Memory B cell (primary cell): ENCODE results near the gene ARHGAP27.
A peak's percentile ranks its signal among the peaks of the same experiment; 100 is the strongest.

Source experiments
- ATAC-seq: fragments of 150-1000 bp; cut with Tn5 transposase; 2 replicates; pipeline ENCODE4 v1.10.0; 2021; ENCODE audit warnings: low read depth, mild to moderate bottlenecking, moderate library complexity
- DNase-seq, 2 donors: peaks; one replicate each; pipeline ENCODE4 v3.0.0; 2022; ENCODE audit warnings: low spot score in 2 of 2
- H3K27ac Mint-ChIP-seq: one replicate; pipeline ENCODE4 v1.8.0; 2022; ENCODE audit warnings: mild to moderate bottlenecking, moderate library complexity, mixed read lengths
- H3K27me3 Mint-ChIP-seq: one replicate; pipeline ENCODE4 v1.8.0; 2022; ENCODE audit warnings: mixed read lengths
- H3K36me3 Mint-ChIP-seq: one replicate; pipeline ENCODE4 v1.8.0; 2022; ENCODE audit warnings: mild to moderate bottlenecking, mixed read lengths
- H3K4me1 Mint-ChIP-seq: one replicate; pipeline ENCODE4 v1.8.0; 2022; ENCODE audit warnings: mixed read lengths
- H3K4me3 Mint-ChIP-seq: one replicate; pipeline ENCODE4 v1.8.0; 2022; ENCODE audit warnings: mild to moderate bottlenecking, moderate library complexity, mixed read lengths
- H3K9me3 Mint-ChIP-seq: one replicate; pipeline ENCODE4 v1.8.0; 2022; ENCODE audit warnings: mixed read lengths

Gene ARHGAP27

GRCh38 chr17:45367216-45367615 is 65.5 kb downstream of the ARHGAP27 start:
- Mint-ChIP-seq H3K9me3 (peaks cover 4% of the 10 kb centered on the region), H3K27ac (no peak overlapping the region), H3K36me3 (peaks cover 3% of the 10 kb centered on the region), H3K4me3 (no peak overlapping the region), H3K27me3 (peaks cover 27% of the 10 kb centered on the region), H3K4me1 (peaks cover 6% of the 10 kb centered on the region)
- DNase-seq = no peak
- no peak for ATAC-seq

- no peak overlapping the region for H3K4me3 Mint-ChIP-seq
- H3K9me3 Mint-ChIP-seq = peaks cover 4% of the 10 kb centered on the region
- peaks cover 3% of the 10 kb centered on the region for H3K36me3 Mint-ChIP-seq
- DNase-seq (no peak), ATAC-seq (no peak)
- H3K4me1 Mint-ChIP-seq = peaks cover 3% of the 10 kb centered on the region
- peaks cover 24% of the 10 kb centered on the region for H3K27me3 Mint-ChIP-seq
- no peak overlapping the region for H3K27ac Mint-ChIP-seq
Observed at GRCh38 chr17:45366691-45367090, 66.0 kb downstream of the ARHGAP27 start.

GRCh38 chr17:45366049-45366448 is 66.6 kb downstream of the ARHGAP27 start:
- ATAC-seq (no peak), DNase-seq (no peak)
- no peak overlapping the region for H3K4me3 Mint-ChIP-seq
- peaks cover 2% of the 10 kb centered on the region for H3K4me1 Mint-ChIP-seq
- H3K36me3 Mint-ChIP-seq = peaks cover 3% of the 10 kb centered on the region
- no peak overlapping the region for H3K27ac Mint-ChIP-seq
- peaks cover 4% of the 10 kb centered on the region for H3K9me3 Mint-ChIP-seq
- peaks cover 26% of the 10 kb centered on the region for H3K27me3 Mint-ChIP-seq

GRCh38 chr17:45364531-45365390 is 67.9 kb downstream of the ARHGAP27 start:
- H3K27ac Mint-ChIP-seq = no peak overlapping the region
- H3K27me3 Mint-ChIP-seq = peaks cover 24% of the 10 kb centered on the region
- peaks cover 3% of the 10 kb centered on the region for H3K36me3 Mint-ChIP-seq
- no peak overlapping the region for H3K4me3 Mint-ChIP-seq
- no peak for DNase-seq
- H3K9me3 Mint-ChIP-seq = peaks cover 4% of the 10 kb centered on the region
- no peaks in the 10 kb centered on the region for H3K4me1 Mint-ChIP-seq
- no peak for ATAC-seq

GRCh38 chr17:45363498-45363897 is 69.2 kb downstream of the ARHGAP27 start:
- H3K4me3 Mint-ChIP-seq = no peak overlapping the region
- DNase-seq (no peak), ATAC-seq (no peak)
- peaks cover 24% of the 10 kb centered on the region for H3K27me3 Mint-ChIP-seq
- H3K4me1 Mint-ChIP-seq = no peaks in the 10 kb centered on the region
- peaks cover 3% of the 10 kb centered on the region for H3K36me3 Mint-ChIP-seq
- no peak overlapping the region for H3K27ac Mint-ChIP-seq
- H3K9me3 Mint-ChIP-seq = peaks cover 4% of the 10 kb centered on the region

- ATAC-seq (no peak), DNase-seq (no peak)
- no peak overlapping the region for H3K27ac Mint-ChIP-seq
- H3K36me3 Mint-ChIP-seq = peaks cover 3% of the 10 kb centered on the region
- no peak overlapping the region for H3K4me3 Mint-ChIP-seq
- H3K4me1 Mint-ChIP-seq = no peaks in the 10 kb centered on the region
- H3K9me3 Mint-ChIP-seq = peaks cover 4% of the 10 kb centered on the region
- peaks cover 22% of the 10 kb centered on the region for H3K27me3 Mint-ChIP-seq
Observed at GRCh38 chr17:45361976-45362375, 70.7 kb downstream of the ARHGAP27 start.

GRCh38 chr17:45361451-45361850 is 71.2 kb downstream of the ARHGAP27 start:
- Mint-ChIP-seq H3K36me3 (peaks cover 3% of the 10 kb centered on the region), H3K27me3 (peaks cover 23% of the 10 kb centered on the region), H3K4me1 (no peaks in the 10 kb centered on the region), H3K4me3 (no peak overlapping the region), H3K27ac (no peak overlapping the region), H3K9me3 (peaks cover 4% of the 10 kb centered on the region)
- no peak for DNase-seq
- no peak for ATAC-seq

GRCh38 chr17:45357364-45357997 is 75.2 kb downstream of the ARHGAP27 start:
- H3K9me3 Mint-ChIP-seq = no peaks in the 10 kb centered on the region

GRCh38 chr17:45355087-45355486 is 77.6 kb downstream of the ARHGAP27 start:
- peaks cover 2% of the 10 kb centered on the region for H3K9me3 Mint-ChIP-seq
- H3K27ac Mint-ChIP-seq = no peak overlapping the region
- H3K4me3 Mint-ChIP-seq = no peak overlapping the region
- peaks cover 11% of the 10 kb centered on the region for H3K27me3 Mint-ChIP-seq
- no peaks in the 10 kb centered on the region for H3K36me3 Mint-ChIP-seq
- no peak for DNase-seq
- ATAC-seq = no peak
- H3K4me1 Mint-ChIP-seq = peaks cover 3% of the 10 kb centered on the region

More at GRCh38 chr17:45357364-45357997, 75.2 kb downstream of the ARHGAP27 start:
- no peak for ATAC-seq
- Mint-ChIP-seq H3K36me3 (peaks cover 2% of the 10 kb centered on the region), H3K4me1 (peaks cover 3% of the 10 kb centered on the region), H3K4me3 (no peak overlapping the region), H3K27me3 (peaks cover 18% of the 10 kb centered on the region), H3K27ac (no peak overlapping the region)
- no peak for DNase-seq

GRCh38 chr17:45353043-45353442 is 79.6 kb downstream of the ARHGAP27 start:
- H3K4me1 Mint-ChIP-seq = peaks cover 3% of the 10 kb centered on the region
- ATAC-seq = peak; percentile 75
- no peak overlapping the region for H3K4me3 Mint-ChIP-seq
- no peak overlapping the region for H3K27ac Mint-ChIP-seq
- H3K9me3 Mint-ChIP-seq = peaks cover 2% of the 10 kb centered on the region
- peaks cover 11% of the 10 kb centered on the region for H3K27me3 Mint-ChIP-seq
- no peaks in the 10 kb centered on the region for H3K36me3 Mint-ChIP-seq
- DNase-seq = no peak

- peaks cover 2% of the 10 kb centered on the region for H3K9me3 Mint-ChIP-seq
- peaks cover 11% of the 10 kb centered on the region for H3K27me3 Mint-ChIP-seq
- H3K4me3 Mint-ChIP-seq = no peak overlapping the region
- no peaks in the 10 kb centered on the region for H3K36me3 Mint-ChIP-seq
- H3K4me1 Mint-ChIP-seq = peaks cover 3% of the 10 kb centered on the region
- DNase-seq (no peak), ATAC-seq (no peak)
- H3K27ac Mint-ChIP-seq = no peak overlapping the region
Observed at GRCh38 chr17:45351831-45352230, 80.8 kb downstream of the ARHGAP27 start.

- Mint-ChIP-seq H3K27me3 (peaks cover 3% of the 10 kb centered on the region), H3K36me3 (no peaks in the 10 kb centered on the region), H3K4me3 (no peak overlapping the region), H3K4me1 (no peaks in the 10 kb centered on the region), H3K9me3 (peaks cover 2% of the 10 kb centered on the region), H3K27ac (no peak overlapping the region)
- DNase-seq = no peak
- no peak for ATAC-seq
Observed at GRCh38 chr17:45347444-45347843, 85.2 kb downstream of the ARHGAP27 start.

GRCh38 chr17:45346216-45347015 is 86.3 kb downstream of the ARHGAP27 start:
- Mint-ChIP-seq H3K27ac (no peak overlapping the region), H3K36me3 (no peaks in the 10 kb centered on the region), H3K4me3 (no peak overlapping the region), H3K27me3 (peaks cover 3% of the 10 kb centered on the region), H3K4me1 (no peaks in the 10 kb centered on the region), H3K9me3 (no peaks in the 10 kb centered on the region)
- ATAC-seq (no peak), DNase-seq (no peak)
